ENCODE data around the gene PTGER4.

PTGER4 gene

DNA sequence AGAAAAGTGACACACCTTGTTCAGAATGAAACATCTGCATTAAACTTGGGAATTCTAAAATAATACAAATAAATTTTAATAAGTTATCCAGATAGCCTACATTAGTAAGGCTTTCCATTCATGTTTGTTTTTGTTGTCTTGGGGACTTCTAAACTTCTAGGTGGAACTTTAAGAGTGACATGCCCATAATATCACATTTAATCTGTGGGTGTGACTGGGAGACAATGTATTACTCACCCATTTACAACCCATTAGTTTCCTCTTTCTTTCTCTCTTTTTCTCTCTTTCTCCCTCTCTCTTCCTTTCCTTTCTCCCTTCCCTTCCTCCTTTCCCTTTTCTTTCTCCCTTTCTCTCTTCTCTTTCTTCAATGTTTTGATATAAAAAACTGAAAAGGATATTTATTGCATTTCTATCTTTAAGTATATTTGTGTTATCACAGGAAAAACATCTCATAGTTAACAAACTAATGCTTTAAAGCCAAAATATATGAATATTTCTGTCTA is 12.5 kb upstream of the PTGER4 start:
- H3K4me3 ChIP-seq (ENCODE audit: low read depth, low read length) = no peak overlapping the region
- ChIA-PET CTCF (no interaction called here), POLR2A (no interaction called here)
- no peak for TF ChIP-seq CTCF (IDR thresholded peaks at IDR 0.05; ENCODE audit: insufficient read depth, low read length, missing control alignments)
- DNase-seq (ENCODE audit: low read depth, low spot score) = no peak

DNA sequence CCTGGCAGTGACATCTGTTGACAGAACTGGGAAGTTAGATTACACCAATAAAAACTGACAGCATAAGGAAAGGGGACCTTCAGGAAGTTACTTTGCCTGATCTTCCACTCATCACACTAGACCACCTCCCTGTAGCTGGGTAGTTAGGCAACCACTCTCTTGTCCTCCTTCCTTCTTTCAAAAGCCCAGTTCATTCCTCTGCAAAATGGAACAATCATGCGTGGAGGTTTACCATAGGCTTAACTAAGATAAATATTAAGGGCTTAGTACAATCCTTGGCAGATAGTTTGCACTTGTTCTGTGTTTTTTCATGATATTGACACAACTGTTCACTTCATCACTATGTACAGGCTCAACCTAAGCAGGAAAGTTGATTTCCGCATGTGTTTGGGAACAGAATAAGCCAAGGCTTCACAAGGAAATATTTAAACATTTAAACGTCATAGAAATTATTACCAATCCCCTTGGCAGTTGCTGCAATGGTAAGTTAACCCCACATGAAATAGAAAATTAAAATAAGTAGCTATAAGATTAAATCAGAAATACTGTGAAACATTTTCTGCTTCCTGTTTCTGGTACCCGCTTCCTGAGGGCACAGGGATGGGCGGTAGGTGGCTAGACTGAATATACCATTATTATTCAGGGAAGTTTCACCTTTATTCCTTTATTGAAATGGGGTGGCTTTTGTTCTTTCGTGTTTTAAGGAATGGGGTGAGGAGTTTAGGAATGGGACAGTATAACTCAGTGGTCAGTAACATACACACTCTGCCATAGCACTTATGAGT is 9.9 kb upstream of the PTGER4 start:
- H3K4me3 ChIP-seq (ENCODE audit: low read depth, low read length) = no peak overlapping the region
- POLR2A ChIA-PET = no interaction called here
- no peak for TF ChIP-seq CTCF (IDR thresholded peaks at IDR 0.05; ENCODE audit: insufficient read depth, low read length, missing control alignments)
- no peak for DNase-seq (ENCODE audit: low read depth, low spot score)
- CTCF ChIA-PET = no interaction called here

DNA sequence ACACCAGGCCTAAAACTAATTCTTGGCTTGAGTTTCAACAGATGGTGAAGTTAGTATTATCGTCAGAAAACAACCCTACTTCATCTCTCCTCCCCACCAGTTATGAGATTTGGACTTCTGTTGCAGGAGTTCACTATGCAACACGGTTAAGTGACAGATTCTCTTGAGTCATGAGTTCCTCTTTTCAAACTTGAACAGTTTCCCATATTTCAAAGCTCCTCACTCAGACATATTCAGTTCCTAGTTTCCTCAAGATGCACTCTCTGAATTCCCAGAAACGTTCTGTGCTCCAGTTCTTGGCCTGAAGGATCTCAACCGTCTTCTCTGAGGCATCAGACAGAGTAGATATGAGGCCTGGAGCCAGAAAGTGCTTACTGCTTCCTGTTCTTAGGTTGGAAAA is 7.3 kb upstream of the PTGER4 start:
- no peak for TF ChIP-seq CTCF (IDR thresholded peaks at IDR 0.05; ENCODE audit: insufficient read depth, low read length, missing control alignments)
- POLR2A ChIA-PET = no interaction called here
- H3K4me3 ChIP-seq (ENCODE audit: low read depth, low read length) = no peak overlapping the region
- CTCF ChIA-PET = no interaction called here
- DNase-seq (ENCODE audit: low read depth, low spot score) = no peak

DNA sequence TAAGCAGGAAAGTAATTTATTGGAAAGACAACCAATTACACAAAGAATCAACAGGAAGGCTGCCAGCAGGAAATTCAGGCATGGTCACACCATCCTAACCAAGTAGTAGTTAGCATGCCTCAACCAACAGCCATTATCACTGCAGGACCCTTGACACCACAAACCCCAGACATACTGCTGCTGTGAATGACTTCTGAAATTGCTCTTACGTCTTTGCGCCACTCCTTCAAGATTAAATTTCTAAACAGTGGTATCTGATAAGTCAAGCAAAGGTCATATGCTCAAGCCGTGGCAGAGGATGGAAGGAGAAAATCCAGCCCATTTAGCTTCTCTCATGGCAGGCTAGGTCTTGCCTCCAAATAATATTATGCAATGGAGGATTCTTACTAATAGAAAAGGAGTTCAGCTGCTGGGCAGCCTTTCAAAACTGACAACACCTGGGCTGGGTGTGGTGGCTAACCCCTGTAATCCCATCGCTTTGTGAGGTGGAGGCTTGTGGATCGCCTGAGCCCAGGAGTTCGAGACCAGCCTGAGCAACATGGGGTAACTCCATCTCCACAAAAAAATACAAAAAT is 5.0 kb upstream of the PTGER4 start:
- TF ChIP-seq CTCF (IDR thresholded peaks at IDR 0.05; ENCODE audit: insufficient read depth, low read length, missing control alignments) = no peak
- H3K4me3 ChIP-seq (ENCODE audit: low read depth, low read length) = no peak overlapping the region
- POLR2A ChIA-PET = no interaction called here
- CTCF ChIA-PET = no interaction called here
- no peak for DNase-seq (ENCODE audit: low read depth, low spot score)

DNA sequence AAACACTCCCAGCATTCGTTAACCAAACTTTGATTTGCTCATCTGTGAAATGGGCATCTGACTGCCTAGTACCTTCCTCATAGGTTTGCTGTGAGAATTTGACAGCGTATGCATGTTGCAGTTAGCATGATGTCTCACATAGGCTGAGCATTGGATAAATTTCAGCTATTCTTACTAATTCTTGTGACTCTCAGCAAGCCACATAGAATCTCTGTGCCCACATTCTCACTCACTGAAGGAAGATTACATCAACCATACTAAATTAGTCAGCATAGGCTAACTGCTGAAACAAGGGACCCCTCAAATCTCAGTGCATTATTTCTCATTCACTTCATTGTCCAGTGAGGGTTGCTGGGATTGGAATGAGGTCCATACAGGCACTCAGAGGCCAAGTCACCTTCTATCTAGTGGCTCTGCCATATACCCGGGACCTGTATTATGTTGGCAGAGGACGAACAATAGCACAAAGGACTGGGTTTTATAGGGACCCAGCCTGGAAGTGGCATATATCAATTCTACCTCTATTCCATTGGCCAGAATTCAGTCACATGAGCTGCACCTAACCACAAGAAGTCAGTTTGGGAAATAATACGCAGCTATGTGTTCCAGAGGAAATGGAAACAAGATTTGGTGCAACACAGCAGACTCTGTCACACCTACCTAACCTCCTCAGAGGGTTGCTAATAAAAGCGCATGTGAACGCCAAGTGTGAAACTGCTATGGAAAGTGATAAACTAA is 4.2 kb upstream of the PTGER4 start:
- ChIA-PET POLR2A (interaction anchor here (0.7 kb wide), 1 partner anchor 48 kb away, joined by 3 read pairs; no protein-coding TSS in a partner anchor), CTCF (interaction anchor here (0.9 to 1.3 kb wide), 2 partner anchors 123 to 964 kb away, joined by 3 read pairs; no protein-coding TSS in a partner anchor)
- no peak for TF ChIP-seq CTCF (IDR thresholded peaks at IDR 0.05; ENCODE audit: insufficient read depth, low read length, missing control alignments)
- H3K4me3 ChIP-seq (ENCODE audit: low read depth, low read length) = no peak overlapping the region
- no peak for DNase-seq (ENCODE audit: low read depth, low spot score)
